Nephron progenitor cell (in vitro differentiated cells): ENCODE data around the gene SPIRE1.

Experiments used
- DNase-seq: peaks from one replicate; pipeline ENCODE4 v3.0.0; 2021
- H3K27ac Mint-ChIP-seq: 2 replicates; pipeline ENCODE4 v1.8.0; 2021; ENCODE audit warnings: mild to moderate bottlenecking, moderate library complexity, mixed read lengths
- H3K27me3 Mint-ChIP-seq: 2 replicates; pipeline ENCODE4 v1.8.0; 2021; ENCODE audit warnings: mild to moderate bottlenecking, low read depth, mixed read lengths; ENCODE audit not compliant: poor library complexity
- H3K36me3 Mint-ChIP-seq: 2 replicates; pipeline ENCODE4 v1.8.0; 2021; ENCODE audit warnings: low read depth, mixed read lengths
- H3K4me1 Mint-ChIP-seq: 2 replicates; pipeline ENCODE4 v1.8.0; 2021; ENCODE audit warnings: mixed read lengths
- H3K4me3 Mint-ChIP-seq: 2 replicates; pipeline ENCODE4 v1.8.0; 2021; ENCODE audit warnings: mild to moderate bottlenecking, moderate library complexity, mixed read lengths
- H3K9me3 Mint-ChIP-seq: 2 replicates; pipeline ENCODE4 v1.8.0; 2021; ENCODE audit warnings: mild to moderate bottlenecking, moderate library complexity, mixed read lengths
- TF ChIP-seq, protein P1 (sequence below): fragments of 200-600 bp; sonication (generic); IDR thresholded peaks from 2 replicates; pipeline ENCODE4 v1.5.0; 2021; ENCODE audit warnings: antibody characterized with exemption

The SPIRE1 gene

DNA sequence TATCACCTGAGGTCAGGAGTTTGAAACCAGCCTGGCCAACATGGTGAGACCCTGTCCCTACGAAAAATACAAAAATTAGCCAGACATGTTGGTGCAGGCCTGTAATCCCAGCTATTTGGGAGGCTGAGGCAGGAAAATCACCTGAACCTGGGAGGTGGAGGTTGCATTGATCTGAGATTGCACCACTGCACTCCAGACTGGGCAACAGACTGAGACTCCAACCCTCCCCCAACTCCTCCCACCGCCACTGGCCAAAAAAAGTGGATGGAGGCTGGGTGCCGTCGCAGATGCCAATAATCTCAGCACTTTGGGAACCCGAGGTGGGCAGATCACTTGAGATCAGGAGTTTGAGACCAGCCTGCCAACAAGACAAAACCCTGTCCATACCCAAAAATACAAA is 10.1 kb upstream of the SPIRE1 start:
- Mint-ChIP-seq H3K36me3 (peaks cover 17% of the 10 kb centered on the region), H3K27me3 (peaks cover 4% of the 10 kb centered on the region)
- TF ChIP-seq, protein P1, sequence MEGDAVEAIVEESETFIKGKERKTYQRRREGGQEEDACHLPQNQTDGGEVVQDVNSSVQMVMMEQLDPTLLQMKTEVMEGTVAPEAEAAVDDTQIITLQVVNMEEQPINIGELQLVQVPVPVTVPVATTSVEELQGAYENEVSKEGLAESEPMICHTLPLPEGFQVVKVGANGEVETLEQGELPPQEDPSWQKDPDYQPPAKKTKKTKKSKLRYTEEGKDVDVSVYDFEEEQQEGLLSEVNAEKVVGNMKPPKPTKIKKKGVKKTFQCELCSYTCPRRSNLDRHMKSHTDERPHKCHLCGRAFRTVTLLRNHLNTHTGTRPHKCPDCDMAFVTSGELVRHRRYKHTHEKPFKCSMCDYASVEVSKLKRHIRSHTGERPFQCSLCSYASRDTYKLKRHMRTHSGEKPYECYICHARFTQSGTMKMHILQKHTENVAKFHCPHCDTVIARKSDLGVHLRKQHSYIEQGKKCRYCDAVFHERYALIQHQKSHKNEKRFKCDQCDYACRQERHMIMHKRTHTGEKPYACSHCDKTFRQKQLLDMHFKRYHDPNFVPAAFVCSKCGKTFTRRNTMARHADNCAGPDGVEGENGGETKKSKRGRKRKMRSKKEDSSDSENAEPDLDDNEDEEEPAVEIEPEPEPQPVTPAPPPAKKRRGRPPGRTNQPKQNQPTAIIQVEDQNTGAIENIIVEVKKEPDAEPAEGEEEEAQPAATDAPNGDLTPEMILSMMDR, result no peak

DNA sequence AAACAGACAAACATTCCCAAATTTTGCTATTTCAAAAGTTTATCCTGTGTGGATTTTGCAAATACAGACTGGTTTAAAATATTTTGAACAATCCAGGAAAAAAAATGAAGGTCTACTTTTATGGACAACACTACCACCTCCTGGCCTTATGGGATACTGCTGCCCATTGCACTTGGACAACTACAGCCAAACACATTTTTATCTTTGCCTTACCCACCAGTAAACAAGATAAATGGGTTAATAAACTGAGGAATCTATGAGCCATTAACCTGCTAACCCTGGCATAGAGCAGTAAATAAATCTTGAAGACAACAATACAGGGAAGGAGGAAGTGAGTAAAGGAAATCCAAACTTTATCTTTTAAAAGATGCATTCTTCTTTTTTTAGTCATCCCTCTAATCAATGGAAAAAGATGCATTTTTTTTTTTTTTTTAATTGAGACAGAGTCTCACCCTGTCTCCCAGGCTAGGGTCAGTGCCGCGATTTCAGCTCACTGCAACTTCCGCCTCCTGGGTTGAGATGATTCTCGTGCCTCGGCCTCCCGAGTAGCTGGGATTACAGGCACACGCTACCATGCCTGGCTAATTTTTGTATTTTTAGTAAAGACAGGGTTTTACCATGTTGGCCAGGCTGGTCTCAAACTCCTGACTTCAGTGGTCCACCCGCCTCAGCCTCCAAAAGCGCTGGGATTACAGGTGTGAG is 2.1 kb upstream of the SPIRE1 start:
- TF ChIP-seq, protein P1, result peak; percentile 88

More for the DNA sequence above, 10.1 kb upstream of the SPIRE1 start:
- Mint-ChIP-seq H3K4me1 (no peaks in the 10 kb centered on the region), H3K4me3 (no peak overlapping the region), H3K9me3 (no peaks in the 10 kb centered on the region), H3K27ac (no peak overlapping the region)
- DNase-seq, result no peak

DNA sequence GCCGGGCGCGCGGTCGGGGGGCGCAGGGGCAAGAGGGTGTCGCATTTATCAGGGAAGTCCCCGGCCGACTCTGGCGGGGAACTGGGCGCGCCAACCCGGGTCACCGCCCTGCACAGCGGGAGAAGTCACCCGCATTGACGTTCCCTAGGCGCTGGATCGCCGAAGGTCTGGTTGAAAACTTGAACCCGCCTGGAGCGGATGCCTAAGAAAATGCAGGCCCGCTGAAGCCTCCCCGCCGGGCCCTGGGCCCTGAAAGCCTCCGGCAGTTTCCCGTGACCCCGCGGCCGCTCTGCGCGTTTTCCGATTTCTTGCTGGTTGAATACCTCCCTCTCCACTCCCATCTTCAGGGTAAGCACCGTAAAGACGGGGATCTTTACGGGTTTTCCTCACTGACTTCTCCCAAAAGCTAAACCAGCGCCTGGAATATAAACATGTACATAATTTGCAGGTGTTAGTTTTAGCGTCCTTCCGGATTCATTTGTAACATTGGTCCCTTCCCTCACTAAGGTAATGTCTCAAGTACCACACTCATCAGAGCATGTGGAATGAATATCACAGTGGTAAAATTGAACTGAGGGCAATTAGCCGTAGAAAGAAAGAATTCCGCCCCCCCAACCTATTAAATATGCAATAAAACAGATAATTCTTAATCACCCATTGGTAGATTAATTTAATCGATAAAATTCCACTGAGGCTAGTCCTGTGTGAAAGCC is 675 bp upstream of the SPIRE1 start:
- DNase-seq, result peak; percentile 56
- H3K36me3 Mint-ChIP-seq, result no peaks in the 10 kb centered on the region
- peak overlapping the region; percentile 73 for H3K27ac Mint-ChIP-seq
- H3K27me3 Mint-ChIP-seq, result peaks cover 42% of the 10 kb centered on the region
- no peaks in the 10 kb centered on the region for H3K9me3 Mint-ChIP-seq
- peak overlapping the region; percentile 88 for H3K4me3 Mint-ChIP-seq
- H3K4me1 Mint-ChIP-seq, result peaks cover 32% of the 10 kb centered on the region
- TF ChIP-seq, protein P1, result no peak

More for the DNA sequence above, 2.1 kb upstream of the SPIRE1 start:
- peaks cover 3% of the 10 kb centered on the region for H3K36me3 Mint-ChIP-seq
- H3K27ac Mint-ChIP-seq, result no peak overlapping the region
- DNase-seq, result peak; percentile 47
- H3K9me3 Mint-ChIP-seq, result no peaks in the 10 kb centered on the region
- peak overlapping the region; percentile 18 for H3K4me3 Mint-ChIP-seq
- H3K27me3 Mint-ChIP-seq, result peaks cover 31% of the 10 kb centered on the region
- H3K4me1 Mint-ChIP-seq, result peaks cover 29% of the 10 kb centered on the region

- peaks cover 4% of the 10 kb centered on the region for H3K36me3 Mint-ChIP-seq
- DNase-seq, result peak; percentile 58
- no peaks in the 10 kb centered on the region for H3K9me3 Mint-ChIP-seq
- H3K27me3 Mint-ChIP-seq, result peaks cover 43% of the 10 kb centered on the region
- peak overlapping the region; percentile 71 for H3K27ac Mint-ChIP-seq
- peaks cover 32% of the 10 kb centered on the region for H3K4me1 Mint-ChIP-seq
- TF ChIP-seq, protein P1, result no peak
- peak overlapping the region; percentile 87 for H3K4me3 Mint-ChIP-seq
Measured at GRCh38 chr18:12656938-12657683, 796 bp downstream of the SPIRE1 start.

GRCh38 chr18:12656605-12656937 is 1.3 kb downstream of the SPIRE1 start:
- DNase-seq, result no peak
- Mint-ChIP-seq H3K36me3 (peaks cover 7% of the 10 kb centered on the region), H3K9me3 (no peaks in the 10 kb centered on the region), H3K4me1 (peaks cover 35% of the 10 kb centered on the region), H3K27ac (peak overlapping the region; percentile 71), H3K4me3 (peak overlapping the region; percentile 87), H3K27me3 (peaks cover 43% of the 10 kb centered on the region)
- TF ChIP-seq, protein P1, result no peak
